ENCODE data around the gene LPP.

Gene LPP

GRCh38 chr3:188620752-188621151 is 466.8 kb downstream of the LPP start:
- H3K27me3 ChIP-seq (ENCODE audit: low read length), result no peaks in the 10 kb centered on the region
- no peaks in the 10 kb centered on the region for H3K79me2 ChIP-seq (ENCODE audit: insufficient read depth, low read length)
- H3K9me3 ChIP-seq (ENCODE audit: insufficient read depth, low read length), result no peaks in the 10 kb centered on the region
- H4K20me1 ChIP-seq (ENCODE audit: low read depth, low read length), result no peaks in the 10 kb centered on the region
- TF ChIP-seq EZH2phosphoT487 (conservative IDR thresholded peaks at IDR 0.05; ENCODE audit: low read length) (no peak), CTCF (IDR thresholded peaks at IDR 0.05; ENCODE audit: insufficient read depth, low read length, poor library complexity, severe bottlenecking) (no peak)
- no peaks in the 10 kb centered on the region for H3K9me2 ChIP-seq (replicated peaks; ENCODE audit: insufficient read depth, low read length)
- H3K4me2 ChIP-seq (ENCODE audit: low read depth, low read length, poor library complexity, severe bottlenecking), result no peak overlapping the region
- H3K4me3 ChIP-seq (ENCODE audit: insufficient read depth, low read length, poor library complexity, severe bottlenecking), result no peak overlapping the region
- H3K9ac ChIP-seq (ENCODE audit: low read length), result no peak overlapping the region
- no peaks in the 10 kb centered on the region; the same call in 1 of the 2 replicates for H3K36me3 ChIP-seq (ENCODE audit: low read length)
- H2AFZ ChIP-seq (ENCODE audit: low read depth, low read length, severe bottlenecking), result no peak overlapping the region
- no peaks in the 10 kb centered on the region for H3F3A ChIP-seq (ENCODE audit: insufficient read depth)
- no peak overlapping the region for H3K27ac ChIP-seq (ENCODE audit: low read depth, low read length)

GRCh38 chr3:188624384-188624783 is 470.4 kb downstream of the LPP start:
- no peaks in the 10 kb centered on the region for H4K20me1 ChIP-seq (ENCODE audit: low read depth, low read length)
- no peaks in the 10 kb centered on the region for H3K9me3 ChIP-seq (ENCODE audit: insufficient read depth, low read length)
- no peak overlapping the region for H3K4me3 ChIP-seq (ENCODE audit: insufficient read depth, low read length, poor library complexity, severe bottlenecking)
- H3K9ac ChIP-seq (ENCODE audit: low read length), result no peak overlapping the region
- no peak overlapping the region for H3K27ac ChIP-seq (ENCODE audit: low read depth, low read length)
- H3K9me2 ChIP-seq (replicated peaks; ENCODE audit: insufficient read depth, low read length), result no peaks in the 10 kb centered on the region
- H3K36me3 ChIP-seq (ENCODE audit: low read length), result no peaks in the 10 kb centered on the region; the same call in 1 of the 2 replicates
- H3K27me3 ChIP-seq (ENCODE audit: low read length), result no peaks in the 10 kb centered on the region
- H3K4me2 ChIP-seq (ENCODE audit: low read depth, low read length, poor library complexity, severe bottlenecking), result no peak overlapping the region
- H3F3A ChIP-seq (ENCODE audit: insufficient read depth), result no peaks in the 10 kb centered on the region
- no peaks in the 10 kb centered on the region for H3K79me2 ChIP-seq (ENCODE audit: insufficient read depth, low read length)
- TF ChIP-seq EZH2phosphoT487 (conservative IDR thresholded peaks at IDR 0.05; ENCODE audit: low read length) (no peak), CTCF (IDR thresholded peaks at IDR 0.05; ENCODE audit: insufficient read depth, low read length, poor library complexity, severe bottlenecking) (no peak)
- H2AFZ ChIP-seq (ENCODE audit: low read depth, low read length, severe bottlenecking), result no peak overlapping the region

- no peak for TF ChIP-seq CTCF (IDR thresholded peaks at IDR 0.05; ENCODE audit: insufficient read depth, low read length, poor library complexity, severe bottlenecking)
- TF ChIP-seq EZH2phosphoT487 (conservative IDR thresholded peaks at IDR 0.05; ENCODE audit: low read length), result no peak
- Histone ChIP-seq H3K4me3 (ENCODE audit: insufficient read depth, low read length, poor library complexity, severe bottlenecking) (no peak overlapping the region), H3K9me3 (ENCODE audit: insufficient read depth, low read length) (no peaks in the 10 kb centered on the region)
Observed at GRCh38 chr3:188624828-188625227, 470.9 kb downstream of the LPP start.

More at GRCh38 chr3:188624828-188625227, 470.9 kb downstream of the LPP start:
- no peak overlapping the region for H3K9ac ChIP-seq (ENCODE audit: low read length)
- H2AFZ ChIP-seq (ENCODE audit: low read depth, low read length, severe bottlenecking), result no peak overlapping the region
- H3K27me3 ChIP-seq (ENCODE audit: low read length), result no peaks in the 10 kb centered on the region
- no peaks in the 10 kb centered on the region; the same call in 1 of the 2 replicates for H3K36me3 ChIP-seq (ENCODE audit: low read length)
- no peaks in the 10 kb centered on the region for H3F3A ChIP-seq (ENCODE audit: insufficient read depth)
- H3K79me2 ChIP-seq (ENCODE audit: insufficient read depth, low read length), result no peaks in the 10 kb centered on the region
- no peaks in the 10 kb centered on the region for H4K20me1 ChIP-seq (ENCODE audit: low read depth, low read length)
- H3K9me2 ChIP-seq (replicated peaks; ENCODE audit: insufficient read depth, low read length), result no peaks in the 10 kb centered on the region
- no peak overlapping the region for H3K27ac ChIP-seq (ENCODE audit: low read depth, low read length)
- H3K4me2 ChIP-seq (ENCODE audit: low read depth, low read length, poor library complexity, severe bottlenecking), result no peak overlapping the region

Measured in SU-DHL-6 (cell line).